ENCODE results near the gene DAO. TPM values are rescaled to one million over a fixed set of nuclear protein-coding genes. Genes with fewer than 3 reads are reported as not detected.

Gene DAO
- total RNA-seq, 1 experiment from 2014 or later, result not detected

DNA sequence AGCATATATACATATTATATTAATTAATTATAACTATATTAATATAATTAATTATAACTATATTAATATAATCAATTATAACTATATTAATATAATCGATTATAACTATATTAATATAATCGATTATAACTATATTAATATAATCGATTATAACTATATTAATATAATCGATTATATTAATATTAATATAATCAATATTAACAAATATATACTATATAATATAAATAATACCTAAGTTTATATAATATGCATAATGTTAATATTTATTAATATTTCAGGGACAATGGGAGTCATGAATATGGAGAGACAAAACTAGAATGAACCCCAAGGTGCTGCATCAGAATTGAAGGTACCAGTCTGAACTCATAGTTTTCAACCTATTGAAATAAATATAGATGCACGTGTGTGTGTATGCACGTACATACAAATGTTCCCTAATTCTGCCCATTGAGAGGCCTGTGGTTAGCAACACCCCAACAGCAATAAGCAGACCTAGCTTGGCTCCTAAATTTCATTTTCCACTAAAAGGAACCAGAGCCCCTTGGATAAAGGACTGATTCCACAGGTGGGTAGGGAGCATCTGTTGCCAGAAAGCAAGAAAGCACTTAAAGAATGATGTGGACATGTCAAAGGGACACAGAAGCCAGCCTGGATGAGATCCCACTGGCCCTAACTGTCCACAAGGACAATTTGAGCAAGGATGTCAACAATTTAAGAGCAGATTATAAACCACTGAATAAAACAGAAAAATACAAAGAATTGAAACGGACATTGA lies 43.8 kb upstream of the DAO start:
- ChIA-PET CTCF (interaction anchor here (0.5 kb wide), 1 partner anchor 66 kb away, joined by 8 read pairs; no protein-coding TSS in a partner anchor), POLR2A (ENCODE audit: low non-redundant PET) (no interaction called here)
- peaks cover 36% of the 10 kb centered on the region for H3K36me3 ChIP-seq (ENCODE audit: insufficient read depth, low read length, poor library complexity, severe bottlenecking)
- H3K4me3 ChIP-seq (ENCODE audit: low read depth, low read length, poor library complexity, severe bottlenecking), result no peak overlapping the region
- no peaks in the 10 kb centered on the region for H3K27me3 ChIP-seq (replicated peaks; ENCODE audit: insufficient read depth, low read depth, low read length, poor library complexity)
- intact Hi-C loops (cut with micrococcal nuclease; ENCODE audit: unreplicated experiment), result no loop called here
- no peak for DNase-seq (ENCODE audit: low spot score)
- H3K27ac ChIP-seq (ENCODE audit: low read depth, low read length, poor library complexity, severe bottlenecking), result no peak overlapping the region
- TF ChIP-seq CTCF (conservative IDR thresholded peaks at IDR 0.05; ENCODE audit: low read depth, low read length) (no peak), EZH2 (IDR thresholded peaks at IDR 0.05; ENCODE audit: borderline replicate concordance, low read depth, low read length, poor library complexity, severe bottlenecking) (no peak)
- BruUV-seq (replicated peaks), result no TSS peak
- no peaks in the 10 kb centered on the region for H3K9me3 ChIP-seq (ENCODE audit: low read depth, low read length, poor library complexity, severe bottlenecking)
- H3K4me1 ChIP-seq (ENCODE audit: insufficient read depth, low read length, poor library complexity, severe bottlenecking), result peaks cover 28% of the 10 kb centered on the region

- CTCF ChIA-PET, result no interaction called here
- TF ChIP-seq EZH2 (IDR thresholded peaks at IDR 0.05; ENCODE audit: borderline replicate concordance, low read depth, low read length, poor library complexity, severe bottlenecking) (no peak), CTCF (conservative IDR thresholded peaks at IDR 0.05; ENCODE audit: low read depth, low read length) (no peak)
- Histone ChIP-seq H3K27me3 (replicated peaks; ENCODE audit: insufficient read depth, low read depth, low read length, poor library complexity) (no peaks in the 10 kb centered on the region), H3K36me3 (ENCODE audit: insufficient read depth, low read length, poor library complexity, severe bottlenecking) (peaks cover 30% of the 10 kb centered on the region), H3K27ac (ENCODE audit: low read depth, low read length, poor library complexity, severe bottlenecking) (no peak overlapping the region), H3K4me1 (ENCODE audit: insufficient read depth, low read length, poor library complexity, severe bottlenecking) (peaks cover 28% of the 10 kb centered on the region), H3K9me3 (ENCODE audit: low read depth, low read length, poor library complexity, severe bottlenecking) (no peaks in the 10 kb centered on the region), H3K4me3 (ENCODE audit: low read depth, low read length, poor library complexity, severe bottlenecking) (no peak overlapping the region)
- BruUV-seq (replicated peaks), result no TSS peak
- POLR2A ChIA-PET (ENCODE audit: low non-redundant PET), result no interaction called here
- DNase-seq (ENCODE audit: low spot score), result no peak
- intact Hi-C loops (cut with micrococcal nuclease; ENCODE audit: unreplicated experiment), result no loop called here
Observed at GRCh38 chr12:108837239-108837638, 42.7 kb upstream of the DAO start.

- CTCF ChIA-PET, result no interaction called here
- H3K27me3 ChIP-seq (replicated peaks; ENCODE audit: insufficient read depth, low read depth, low read length, poor library complexity), result no peaks in the 10 kb centered on the region
- peaks cover 30% of the 10 kb centered on the region for H3K36me3 ChIP-seq (ENCODE audit: insufficient read depth, low read length, poor library complexity, severe bottlenecking)
- peaks cover 28% of the 10 kb centered on the region for H3K4me1 ChIP-seq (ENCODE audit: insufficient read depth, low read length, poor library complexity, severe bottlenecking)
- no peak for DNase-seq (ENCODE audit: low spot score)
- no peaks in the 10 kb centered on the region for H3K9me3 ChIP-seq (ENCODE audit: low read depth, low read length, poor library complexity, severe bottlenecking)
- peak overlapping the region; percentile 71 for H3K27ac ChIP-seq (ENCODE audit: low read depth, low read length, poor library complexity, severe bottlenecking)
- intact Hi-C loops (cut with micrococcal nuclease; ENCODE audit: unreplicated experiment), result no loop called here
- BruUV-seq (replicated peaks), result no TSS peak
- TF ChIP-seq EZH2 (IDR thresholded peaks at IDR 0.05; ENCODE audit: borderline replicate concordance, low read depth, low read length, poor library complexity, severe bottlenecking) (no peak), CTCF (conservative IDR thresholded peaks at IDR 0.05; ENCODE audit: low read depth, low read length) (no peak)
- no peak overlapping the region for H3K4me3 ChIP-seq (ENCODE audit: low read depth, low read length, poor library complexity, severe bottlenecking)
- POLR2A ChIA-PET (ENCODE audit: low non-redundant PET), result no interaction called here
Observed at GRCh38 chr12:108837680-108838079, 42.2 kb upstream of the DAO start.
